HuH-7.5 (cell line): ENCODE data around the gene PVR.
"Not testable (repeated sequence)": the region's sequence is repeated elsewhere in the genome, so short reads cannot be mapped to it uniquely, and the experiment has no call there.

Experiments used
- DNase-seq: peaks from one replicate; pipeline ENCODE4 v3.0.0; 2011; ENCODE audit warnings: low spot score

The PVR gene

GRCh38 chr19:44701228-44701627 is 57.5 kb downstream of the PVR start:
- no peak for DNase-seq

- DNase-seq: no peak
Observed at GRCh38 chr19:44702551-44703176, 59.0 kb downstream of the PVR start.

- DNase-seq: no peak
Observed at GRCh38 chr19:44703336-44704078, 59.8 kb downstream of the PVR start.

- DNase-seq: no peak
Observed at GRCh38 chr19:44704982-44705381, 61.3 kb downstream of the PVR start.

GRCh38 chr19:44705502-44706010 is 61.8 kb downstream of the PVR start:
- DNase-seq: no peak

- no peak for DNase-seq
Observed at GRCh38 chr19:44706506-44707236, 63.0 kb downstream of the PVR start.

- DNase-seq: no peak
Observed at GRCh38 chr19:44707794-44708193, 64.1 kb downstream of the PVR start.

GRCh38 chr19:44708940-44709339 is 65.2 kb downstream of the PVR start:
- no peak for DNase-seq

GRCh38 chr19:44709434-44710266 is 65.9 kb downstream of the PVR start:
- not testable (repeated sequence) for DNase-seq

- DNase-seq: no peak
Observed at GRCh38 chr19:44710483-44710882, 66.8 kb downstream of the PVR start.

- DNase-seq: no peak
Observed at GRCh38 chr19:44712864-44713515, 69.3 kb downstream of the PVR start.
